PC-9 (cell line): Measurements from ENCODE around the gene POFUT2. TPM values are rescaled to one million over a fixed set of nuclear protein-coding genes. Genes with fewer than 3 reads are reported as not detected.

Experiments used
- BruUV-seq: library from RNA; stranded (reverse); fragments of 400-500 nt; replicated peaks from 2 replicates; lab custom pipeline; 2021; lab: Mats Ljungman, UMichigan
- CTCF ChIA-PET: fragments of 300-600 bp; sonication (Branson Sonifier 250); formaldehyde crosslinking; loops from one replicate; lab custom pipeline; 2022; ENCODE audit warnings: antibody characterized with exemption; lab: Charles Lee
- POLR2A ChIA-PET: fragments of 300-600 bp; sonication (Branson Sonifier 250); formaldehyde crosslinking; loops from one replicate; lab custom pipeline; 2022; ENCODE audit warnings: antibody characterized with exemption; ENCODE audit not compliant: unreplicated experiment; lab: Charles Lee
- DNase-seq, 2 experiments: peaks; one replicate each; pipeline versions ENCODE4 v3.0.0 to v3.0.0-alpha.2; 2015 to 2022; ENCODE audit warnings: mixed read lengths in 1 of 2
- H2AFZ ChIP-seq: fragments of 200-600 bp; sonication (generic); 2 replicates; pipeline ENCODE4 v1.8.1; 2017; ENCODE audit warnings: antibody characterized with exemption
- H3F3A ChIP-seq: fragments of 200-600 bp; sonication (generic); 2 replicates; pipeline ENCODE4 v1.8.1; 2017; ENCODE audit warnings: antibody characterized with exemption, mild to moderate bottlenecking, low read depth; ENCODE audit not compliant: insufficient read depth
- H3K27ac ChIP-seq: fragments of 200-600 bp; sonication (generic); 2 replicates; pipeline ENCODE4 v1.6.1; 2016; ENCODE audit warnings: mixed run types
- H3K27me3 ChIP-seq: fragments of 200-600 bp; sonication (generic); 2 replicates; pipeline ENCODE4 v1.6.1; 2016; ENCODE audit warnings: low read depth, mixed run types; ENCODE audit not compliant: insufficient read depth
- H3K36me3 ChIP-seq: fragments of 200-600 bp; sonication (generic); 2 replicates; pipeline ENCODE4 v1.6.1; 2016; ENCODE audit warnings: low read depth, mixed run types
- H3K4me1 ChIP-seq: fragments of 200-600 bp; sonication (generic); replicated peaks from 2 replicates; pipeline ENCODE4 v1.6.1; 2016; ENCODE audit warnings: mixed run types; ENCODE audit not compliant: insufficient read depth
- H3K4me2 ChIP-seq: fragments of 200-600 bp; sonication (generic); 2 replicates; pipeline ENCODE4 v1.6.1; 2017; ENCODE audit warnings: mixed run types
- H3K4me3 ChIP-seq: fragments of 200-600 bp; sonication (generic); 2 replicates; pipeline ENCODE4 v1.6.1; 2016; ENCODE audit warnings: mixed run types
- H3K79me2 ChIP-seq: fragments of 200-600 bp; sonication (generic); 2 replicates; pipeline ENCODE4 v1.6.1; 2017; ENCODE audit warnings: low read depth, mixed run types
- H3K9me2 ChIP-seq: fragments of 200-600 bp; sonication (generic); 2 replicates; pipeline ENCODE4 v1.8.1; 2017; ENCODE audit warnings: mild to moderate bottlenecking; ENCODE audit not compliant: insufficient read depth
- H3K9me3 ChIP-seq: fragments of 200-600 bp; sonication (generic); 2 replicates; pipeline ENCODE4 v1.8.1; 2016; ENCODE audit warnings: low read depth; ENCODE audit not compliant: insufficient read depth
- H4K20me1 ChIP-seq: fragments of 200-600 bp; sonication (generic); 2 replicates; pipeline ENCODE4 v1.8.1; 2017; ENCODE audit not compliant: insufficient read depth
- CTCF ChIP-seq: fragments of 200-600 bp; sonication (generic); conservative IDR thresholded peaks from 2 replicates; pipeline ENCODE4 v1.6.1; 2017; ENCODE audit warnings: mixed run types, antibody characterized with exemption, mild to moderate bottlenecking, moderate library complexity
- EZH2 ChIP-seq: fragments of 200-600 bp; sonication (generic); IDR thresholded peaks from 2 replicates; pipeline ENCODE4 v1.8.0; 2017; ENCODE audit warnings: antibody characterized with exemption, low read depth
- intact Hi-C: fragments of 100-400 bp; cut with micrococcal nuclease; formaldehyde crosslinking; loops from one replicate; pipeline ENCODE4 v1.10.0; 2022; ENCODE audit not compliant: unreplicated experiment
- total RNA-seq: library from RNA; stranded (reverse); gene quantifications from 2 replicates; pipeline ENCODE4 v1.2.3, GENCODE V29; 2021

The POFUT2 gene
- total RNA-seq, 1 experiment from 2014 or later: 32.6 TPM

- Histone ChIP-seq H3K79me2 (no peaks in the 10 kb centered on the region), H3K4me1 (no peaks in the 10 kb centered on the region), H3K27ac (no peak overlapping the region), H2AFZ (no peak overlapping the region), H3F3A (no peaks in the 10 kb centered on the region), H3K4me2 (no peak overlapping the region), H3K4me3 (no peak overlapping the region), H3K9me3 (no peaks in the 10 kb centered on the region), H4K20me1 (no peaks in the 10 kb centered on the region), H3K27me3 (no peaks in the 10 kb centered on the region), H3K36me3 (no peaks in the 10 kb centered on the region), H3K9me2 (no peaks in the 10 kb centered on the region)
- BruUV-seq: no TSS peak
- CTCF ChIA-PET: no interaction called here
- intact Hi-C loops: no loop called here
- TF ChIP-seq CTCF (no peak), EZH2 (no peak)
- no peak for DNase-seq
- POLR2A ChIA-PET: no interaction called here
Observed at GRCh38 chr21:45262616-45263015, 25.1 kb downstream of the POFUT2 start.

GRCh38 chr21:45262041-45262581, 25.6 kb downstream of the POFUT2 start:
- Histone ChIP-seq H3K9me2 (no peaks in the 10 kb centered on the region), H3K4me3 (no peak overlapping the region), H3K79me2 (no peaks in the 10 kb centered on the region), H3K27ac (no peak overlapping the region), H3K4me2 (no peak overlapping the region), H3F3A (no peaks in the 10 kb centered on the region), H3K36me3 (no peaks in the 10 kb centered on the region), H2AFZ (no peak overlapping the region), H4K20me1 (no peaks in the 10 kb centered on the region), H3K27me3 (no peaks in the 10 kb centered on the region), H3K4me1 (no peaks in the 10 kb centered on the region), H3K9me3 (no peaks in the 10 kb centered on the region)
- no peak for TF ChIP-seq EZH2
- no peak for TF ChIP-seq CTCF
- DNase-seq: no peak
- ChIA-PET CTCF (no interaction called here), POLR2A (no interaction called here)
- intact Hi-C loops: no loop called here
- no TSS peak for BruUV-seq

GRCh38 chr21:45261093-45261492, 26.6 kb downstream of the POFUT2 start:
- H3K27ac ChIP-seq: no peak overlapping the region
- H3K4me1 ChIP-seq: no peaks in the 10 kb centered on the region
- H2AFZ ChIP-seq: no peak overlapping the region
- no peaks in the 10 kb centered on the region for H3K36me3 ChIP-seq
- CTCF ChIA-PET: no interaction called here
- BruUV-seq: no TSS peak
- TF ChIP-seq EZH2 (no peak), CTCF (no peak)
- POLR2A ChIA-PET: no interaction called here
- no peaks in the 10 kb centered on the region for H3K79me2 ChIP-seq
- intact Hi-C loops: no loop called here
- H3K4me2 ChIP-seq: no peak overlapping the region
- H3K9me3 ChIP-seq: no peaks in the 10 kb centered on the region
- DNase-seq: no peak
- peaks cover under 1% of the 10 kb centered on the region; the same call in 1 of the 2 replicates for H3K27me3 ChIP-seq
- no peak overlapping the region for H3K4me3 ChIP-seq
- H4K20me1 ChIP-seq: no peaks in the 10 kb centered on the region
- no peaks in the 10 kb centered on the region for H3K9me2 ChIP-seq
- H3F3A ChIP-seq: no peaks in the 10 kb centered on the region
